Testis (tissue), 3 donors: ENCODE measurements around the gene METTL18. TPM values are rescaled to one million over a fixed set of nuclear protein-coding genes. Genes with fewer than 3 reads are reported as not detected.

Source experiments
- DNase-seq: peaks from one replicate; pipeline ENCODE4 v3.0.0-alpha.2; 2019
- H3K27ac ChIP-seq, 2 donors: fragments of 200-600 bp; sonication (generic); one replicate each; pipeline ENCODE4 v1.5.1; 2019
- H3K27me3 ChIP-seq: fragments of 200-600 bp; sonication (generic); one replicate; pipeline ENCODE4 v1.5.1; 2019
- H3K36me3 ChIP-seq: fragments of 200-600 bp; sonication (generic); one replicate; pipeline ENCODE4 v1.5.1; 2017; ENCODE audit warnings: low read depth; ENCODE audit errors: missing control alignments
- H3K4me1 ChIP-seq: fragments of 200-600 bp; sonication (generic); one replicate; pipeline ENCODE4 v1.5.1; 2019
- H3K4me3 ChIP-seq, 2 donors: fragments of 200-600 bp; sonication (generic); one replicate each; pipeline ENCODE4 v1.5.1; 2017 to 2019
- H3K9me3 ChIP-seq: fragments of 200-600 bp; sonication (generic); one replicate; pipeline ENCODE4 v1.5.1; 2017
- CTCF ChIP-seq, 3 experiments: fragments of 450-650 bp in 2 of 3; fragments of 200-600 bp in 1 of 3; sonication (generic) in 1 of 3; IDR thresholded peaks; one replicate each; pipeline ENCODE4 v1.5.1; 2016 to 2019; ENCODE audit warnings: antibody characterized with exemption in 3 of 3, mild to moderate bottlenecking in 2 of 3, moderate library complexity in 1 of 3
- POLR2A ChIP-seq: fragments of 450-650 bp; IDR thresholded peaks from one replicate; pipeline ENCODE4 v1.6.1; 2017; ENCODE audit warnings: antibody characterized with exemption, mild to moderate bottlenecking, moderate library complexity
- WGBS, 2 donors: methylation state at CpG; one replicate each; pipeline ENCODE4 v1.1.5; 2018; 5-methylcytosine and 5-hydroxymethylcytosine counted together
- intact Hi-C: fragments of 100-400 bp; cut with DNase I; formaldehyde crosslinking; loops from one replicate; pipeline ENCODE4 v1.15.1; 2023; ENCODE audit warnings: low total_unique reads
- polyA plus RNA-seq: library from polyadenylated mRNA; stranded (reverse); fragments of 350-450 nt; fragmentation: Illumina TruSeq; extraction: RNeasy Lipid Tissue Mini Kit (QIAGEN cat#74804); gene quantifications from one replicate; pipeline ENCODE4 v1.2.3, GENCODE V29; 2014; ENCODE audit warnings: low read depth, low replicate concordance; ENCODE audit not compliant: insufficient read depth
- total RNA-seq, 2 donors: library from RNA; depleted of rRNA; stranded (reverse); fragments of >200 nt; gene quantifications; one replicate each; pipeline ENCODE4 v1.2.3, GENCODE V29; 2016

The METTL18 gene
- total and polyA plus RNA-seq, 3 donors from 2014 or later = 6.4 to 8.6 (median 6.6) TPM

DNA sequence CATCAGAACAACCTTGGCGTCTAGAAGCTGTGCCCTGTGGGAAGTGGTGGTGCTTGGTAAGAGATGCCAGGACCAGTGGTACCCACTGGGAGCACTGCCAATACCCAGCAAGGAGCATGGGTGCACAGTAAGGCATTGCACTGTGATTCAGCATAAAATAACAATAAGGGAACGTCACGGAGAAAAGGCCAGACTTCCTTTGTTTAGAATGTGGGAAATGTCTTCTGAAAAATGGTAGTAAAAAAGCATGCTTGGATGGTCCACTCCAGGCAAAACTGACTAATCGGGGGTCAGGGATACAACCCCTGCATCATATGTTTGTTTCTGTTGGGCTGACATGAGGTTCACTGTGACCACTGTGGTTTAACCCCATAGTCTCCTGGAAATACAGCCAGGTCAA, 14.7 kb downstream of the METTL18 start:
- Histone ChIP-seq H3K4me3 (no peak overlapping the region), H3K9me3 (no peaks in the 10 kb centered on the region), H3K27me3 (no peaks in the 10 kb centered on the region), H3K27ac (no peak overlapping the region), H3K4me1 (no peaks in the 10 kb centered on the region), H3K36me3 (no peaks in the 10 kb centered on the region)
- intact Hi-C loops = no loop called here
- TF ChIP-seq POLR2A = no peak
- no peak for TF ChIP-seq CTCF (IDR thresholded peaks at IDR 0.05)
- no peak for DNase-seq
- 43 to 46% methylated on average over 4 of the region's 4 CpGs for whole genome bisulfite sequencing, 2 donors

- Histone ChIP-seq H3K36me3 (no peaks in the 10 kb centered on the region), H3K9me3 (no peaks in the 10 kb centered on the region), H3K4me3 (no peak overlapping the region), H3K27ac (no peak overlapping the region), H3K27me3 (no peaks in the 10 kb centered on the region), H3K4me1 (no peaks in the 10 kb centered on the region)
- TF ChIP-seq CTCF (IDR thresholded peaks at IDR 0.05) (no peak), POLR2A (no peak)
- DNase-seq = no peak
- intact Hi-C loops = no loop called here
Observed at GRCh38 chr1:169779150-169779549, 15.6 kb downstream of the METTL18 start.

- no peaks in the 10 kb centered on the region for H3K36me3 ChIP-seq
- no peak for TF ChIP-seq POLR2A
- no peaks in the 10 kb centered on the region for H3K27me3 ChIP-seq
- no peaks in the 10 kb centered on the region for H3K4me1 ChIP-seq
- no peaks in the 10 kb centered on the region for H3K9me3 ChIP-seq
- 40 to 70% methylated on average over 3 of the region's 3 CpGs for WGBS, 2 donors
- no peak overlapping the region for H3K27ac ChIP-seq
- no peak for DNase-seq
- H3K4me3 ChIP-seq = no peak overlapping the region
- intact Hi-C loops = no loop called here
Observed at GRCh38 chr1:169776440-169776839, 18.3 kb downstream of the METTL18 start.

DNA sequence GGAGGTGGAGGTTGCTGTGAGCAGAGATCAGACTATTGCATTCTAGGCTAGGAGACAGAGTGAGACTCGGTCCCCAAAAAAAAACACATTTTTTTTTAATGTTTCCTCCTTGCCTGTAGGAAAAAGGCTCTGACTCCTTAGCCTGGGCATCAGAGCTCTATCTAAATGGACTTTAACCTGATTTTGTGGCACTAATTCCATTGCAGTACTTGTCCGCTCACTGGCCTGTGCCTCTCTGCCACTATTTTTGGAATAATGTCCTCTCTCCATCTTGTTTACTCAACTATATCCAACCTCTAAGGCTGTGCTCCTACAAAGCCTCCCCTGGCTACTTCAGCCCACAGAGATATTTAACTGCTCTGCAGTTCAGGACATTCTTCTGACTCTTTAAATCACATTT, 26.5 kb downstream of the METTL18 start:
- no peaks in the 10 kb centered on the region for H3K36me3 ChIP-seq
- H3K4me1 ChIP-seq = no peaks in the 10 kb centered on the region
- H3K9me3 ChIP-seq = no peaks in the 10 kb centered on the region
- DNase-seq = no peak
- no peak for TF ChIP-seq POLR2A
- no peak for TF ChIP-seq CTCF (IDR thresholded peaks at IDR 0.05)
- no peak overlapping the region for H3K4me3 ChIP-seq
- no peaks in the 10 kb centered on the region for H3K27me3 ChIP-seq
- no peak overlapping the region for H3K27ac ChIP-seq
- intact Hi-C loops = no loop called here
- 95 to 98% methylated on average over 2 of the region's 2 CpGs for WGBS, 2 donors

GRCh38 chr1:169765580-169766331, 29.0 kb downstream of the METTL18 start:
- 73 to 79% methylated on average over 7 of the region's 7 CpGs for WGBS, 2 donors
- Histone ChIP-seq H3K9me3 (no peaks in the 10 kb centered on the region), H3K27me3 (no peaks in the 10 kb centered on the region), H3K27ac (no peak overlapping the region), H3K4me3 (no peak overlapping the region), H3K36me3 (no peaks in the 10 kb centered on the region), H3K4me1 (no peaks in the 10 kb centered on the region)
- TF ChIP-seq POLR2A = no peak
- TF ChIP-seq CTCF (IDR thresholded peaks at IDR 0.05) = no peak
- no peak for DNase-seq
- intact Hi-C loops = no loop called here
